Tibial nerve (tissue), 3 donors: ENCODE measurements around the gene KIF7.

Experiments
- CTCF ChIP-seq, 5 experiments: fragments of 200-600 bp in 3 of 5; fragments of 450-650 bp in 2 of 5; sonication (generic) in 3 of 5; IDR thresholded peaks; one replicate each; pipeline ENCODE4 v1.5.1; 2016 to 2019; ENCODE audit warnings: antibody characterized with exemption in 5 of 5, mild to moderate bottlenecking in 3 of 5, moderate library complexity in 2 of 5
- POLR2A ChIP-seq, 2 donors: fragments of 450-650 bp; IDR thresholded peaks; one replicate each; pipeline ENCODE4 v1.6.1; 2017; ENCODE audit warnings: antibody characterized with exemption in 2 of 2, mild to moderate bottlenecking in 2 of 2, moderate library complexity in 2 of 2

- TF ChIP-seq CTCF (IDR thresholded peaks at IDR 0.05) (no peak), POLR2A (IDR thresholded peaks at IDR 0.05) (no peak)
These were observed 24.0 kb downstream of the KIF7 start for GRCh38 chr15:89630974-89631901.
